Frontal cortex (tissue), 4 donors: ENCODE measurements around the gene USP13. TPM values are rescaled to one million over a fixed set of nuclear protein-coding genes. Genes with fewer than 3 reads are reported as not detected.

Experiments
- DNase-seq, 2 donors: peaks; one replicate each; pipeline ENCODE4 v3.0.0; 2012; ENCODE audit warnings: low spot score in 2 of 2
- FAIRE-seq: peaks from 2 replicates; lab custom pipeline; 2012; peaks lifted over from hg19 to GRCh38; lab: Jason Lieb, UNC
- total RNA-seq: library from RNA; depleted of rRNA; stranded (reverse); fragments of >200 nt; gene quantifications from one replicate; pipeline ENCODE4 v1.2.3, GENCODE V29; 2014
- donor health status: control.
- donor health status: control.
- donor health status: control.

The USP13 gene
- total RNA-seq, 1 donor from 2014 or later: 10.2 TPM

DNA sequence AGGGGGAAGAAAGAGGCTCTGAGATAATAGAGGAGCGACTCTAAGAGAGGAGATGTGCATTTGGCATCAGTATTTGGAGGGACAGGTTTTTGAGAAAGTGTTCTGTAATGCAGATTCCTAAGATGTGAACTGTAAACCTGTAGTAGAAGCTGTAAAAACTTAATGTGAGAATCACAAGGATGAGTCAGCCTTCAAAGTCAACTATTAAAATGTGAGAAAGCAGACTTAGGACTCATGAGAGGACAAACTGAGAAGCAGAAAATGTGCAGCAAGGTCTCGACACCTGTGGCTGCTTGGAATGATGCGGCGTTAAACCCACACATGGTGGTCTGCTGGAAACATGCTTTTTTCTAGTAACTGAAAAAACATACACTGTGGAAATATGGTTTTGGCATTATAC lies 36.0 kb downstream of the USP13 start:
- FAIRE-seq (no peak), DNase-seq (no peak)

DNA sequence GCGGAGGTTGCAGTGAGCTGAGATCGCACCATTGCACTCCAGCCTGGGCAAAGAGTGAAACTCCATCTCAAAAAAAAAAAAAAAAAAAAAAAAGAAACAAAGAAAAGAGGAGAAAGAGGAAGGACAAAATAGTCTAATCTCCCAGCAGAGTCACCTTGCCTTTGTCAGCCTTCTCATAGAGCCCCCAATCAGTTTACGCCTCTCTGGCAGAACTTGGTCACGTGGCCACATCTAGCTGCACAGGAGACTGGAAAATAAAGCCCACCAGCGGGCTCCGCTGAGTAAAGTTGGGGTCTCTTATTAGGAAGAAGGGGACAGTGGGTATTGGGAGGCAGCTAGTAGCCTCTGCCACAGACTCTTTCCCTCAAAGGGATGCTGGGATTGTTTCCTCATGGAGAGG lies 41.9 kb downstream of the USP13 start:
- no peak for DNase-seq
- FAIRE-seq: no peak

DNA sequence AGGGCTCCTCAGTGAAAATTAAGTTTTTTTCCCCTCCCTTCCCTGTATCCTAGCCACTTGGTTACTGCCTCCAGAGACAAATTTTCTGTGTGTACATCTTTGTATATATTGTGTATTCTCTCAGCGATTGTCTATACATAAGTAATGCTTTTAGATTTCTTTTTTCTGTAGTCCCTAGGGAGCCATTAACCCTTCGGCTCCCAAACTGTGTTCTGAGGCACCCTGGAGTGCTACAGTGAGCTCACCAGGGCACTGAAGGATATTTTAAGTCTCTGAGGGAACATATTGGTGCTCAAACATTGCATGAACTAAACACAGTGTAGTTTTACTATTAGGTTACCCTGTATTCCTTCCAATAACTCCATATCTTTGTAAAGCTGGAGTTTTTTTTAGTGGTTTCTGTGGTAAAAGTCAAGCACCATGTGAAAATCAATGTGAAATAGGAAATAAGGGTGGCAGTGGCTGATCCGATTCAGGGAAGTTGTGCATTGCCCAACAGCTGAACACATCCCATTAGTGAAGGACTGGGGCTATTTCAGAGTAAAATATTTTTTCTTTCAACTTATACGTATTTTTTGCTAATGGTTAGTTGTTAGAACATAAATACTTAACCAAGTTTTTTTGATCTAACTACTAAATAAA lies 43.0 kb downstream of the USP13 start:
- no peak for FAIRE-seq

DNA sequence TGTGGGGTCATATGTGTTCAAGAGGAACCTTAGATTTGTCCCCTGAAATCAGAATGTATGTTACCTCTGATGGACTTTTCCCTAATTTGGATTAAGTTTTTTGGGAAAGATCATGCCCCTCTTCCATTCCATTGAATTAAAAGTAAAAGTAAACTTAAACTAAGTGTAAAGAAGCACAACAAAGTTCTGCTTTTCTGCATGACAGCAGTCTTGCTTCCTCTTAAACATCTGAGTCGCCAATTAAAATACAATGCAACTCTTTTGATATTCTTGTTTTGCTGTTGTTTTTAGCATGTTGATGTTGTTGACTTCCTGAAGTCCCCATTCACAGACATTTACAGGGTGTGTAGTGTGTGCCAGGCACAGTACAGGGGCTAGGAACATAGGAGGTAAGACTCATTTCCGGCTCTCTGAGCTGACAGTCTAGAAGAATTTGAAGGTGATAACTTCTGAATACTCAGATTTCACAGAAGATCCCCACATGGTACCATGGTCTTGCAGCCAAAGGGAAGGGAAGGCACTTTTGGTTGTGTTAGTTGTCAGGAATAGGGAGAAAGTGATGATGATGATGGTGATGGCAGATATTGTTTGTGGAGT lies 45.0 kb downstream of the USP13 start:
- DNase-seq (no peak), FAIRE-seq (no peak)

More for the DNA sequence above, 43.0 kb downstream of the USP13 start:
- DNase-seq: no peak

DNA sequence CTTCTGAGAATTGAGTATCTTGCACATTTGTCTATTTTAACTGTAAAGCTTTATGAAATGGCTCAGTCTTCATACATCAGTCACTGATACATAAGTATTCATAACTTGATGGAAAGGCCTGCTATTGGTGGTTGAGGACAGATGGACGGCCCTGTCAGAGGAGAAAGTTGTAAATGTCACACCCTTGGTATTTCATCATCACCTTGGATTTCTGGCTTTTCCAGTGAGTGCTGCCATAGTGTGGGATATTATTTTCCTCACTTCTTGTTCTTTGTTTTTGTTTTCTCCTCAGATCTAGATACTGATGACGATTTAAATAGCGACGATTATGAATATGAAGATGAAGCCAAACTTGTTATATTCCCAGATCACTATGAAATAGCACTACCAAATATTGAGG lies 47.9 kb downstream of the USP13 start:
- FAIRE-seq: no peak

DNA sequence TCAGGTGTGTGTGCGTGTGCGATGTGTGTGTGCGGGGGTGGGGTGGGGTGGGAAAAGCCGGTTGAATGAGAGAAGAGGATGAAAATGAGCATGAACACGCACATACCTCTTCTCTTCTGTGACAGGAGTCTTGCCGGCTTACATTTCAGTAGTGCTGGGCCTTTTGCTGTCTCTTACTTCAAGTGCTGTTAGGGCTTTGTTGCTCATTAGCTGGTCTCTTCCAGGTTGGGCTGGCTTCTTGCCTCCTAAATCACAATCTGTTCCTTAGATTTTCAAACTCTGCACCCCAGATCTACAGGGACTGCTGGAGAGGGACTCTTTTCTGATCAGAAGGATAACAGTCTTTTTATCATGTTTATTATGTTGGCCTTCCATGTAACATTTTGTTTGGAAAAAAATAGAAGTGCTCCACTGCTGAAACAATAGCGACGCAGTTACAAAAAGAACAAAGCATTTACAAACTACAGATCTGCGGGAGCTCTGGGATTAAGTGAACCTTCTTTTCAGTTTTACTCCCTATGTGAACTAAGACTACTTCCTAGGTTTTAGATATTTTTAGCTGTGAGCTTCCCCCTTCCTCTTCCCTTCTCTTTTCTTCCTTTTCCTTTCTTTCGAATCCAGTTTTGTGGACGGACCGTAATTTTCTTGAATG lies 48.5 kb downstream of the USP13 start:
- FAIRE-seq: no peak
- DNase-seq: no peak

More for the DNA sequence above, 47.9 kb downstream of the USP13 start:
- DNase-seq: no peak

DNA sequence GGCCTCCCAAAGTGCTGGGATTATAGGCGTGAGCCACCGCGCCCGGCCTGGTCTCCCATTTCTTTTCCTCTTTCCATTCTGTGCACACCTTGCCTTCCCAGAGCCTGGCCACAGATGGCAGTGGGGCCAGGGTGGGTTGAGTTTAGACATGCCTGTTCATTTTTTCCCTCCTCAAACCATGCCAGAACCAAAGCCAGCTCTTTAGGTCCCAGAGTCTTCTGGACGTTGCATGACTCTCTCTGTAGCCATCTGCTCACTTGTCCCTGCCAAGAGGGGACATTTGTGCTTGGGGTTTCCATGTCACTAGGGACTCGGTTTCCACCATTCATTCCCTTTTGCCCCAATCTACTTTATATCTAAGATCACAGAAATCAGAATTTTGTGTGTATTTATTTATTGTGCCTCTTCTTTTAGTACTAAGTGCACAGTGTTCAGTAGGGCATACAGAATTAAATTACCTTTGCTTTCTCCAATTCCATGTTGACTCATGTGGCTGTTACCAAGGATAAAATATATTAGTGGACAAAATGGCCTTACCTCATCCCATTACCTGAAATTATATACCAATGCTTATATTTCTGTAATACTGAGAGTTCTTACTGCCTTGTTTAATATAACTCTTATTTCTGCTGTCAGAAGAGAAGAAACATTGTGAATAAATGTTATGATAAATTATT lies 49.6 kb downstream of the USP13 start:
- no peak for FAIRE-seq
- DNase-seq: no peak

DNA sequence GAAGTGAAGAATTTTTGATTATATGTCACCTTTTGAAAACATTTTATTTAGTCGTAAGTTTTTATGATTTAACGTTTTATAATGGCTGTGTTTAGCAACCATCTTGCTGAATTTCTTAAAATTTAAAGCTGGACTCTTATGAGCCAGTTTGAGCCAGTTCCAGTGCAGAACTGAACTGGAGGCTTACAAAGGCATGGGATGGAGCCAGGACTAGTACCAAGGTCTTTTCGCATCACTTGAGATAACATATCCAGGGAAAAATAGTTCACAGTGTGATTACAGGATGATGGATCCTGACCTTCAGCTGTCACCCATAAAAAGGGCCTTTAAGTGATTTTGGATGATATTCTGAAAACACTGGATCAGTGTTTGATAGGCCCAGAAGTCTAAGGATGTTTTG lies 51.0 kb downstream of the USP13 start:
- FAIRE-seq (no peak), DNase-seq (no peak)

DNA sequence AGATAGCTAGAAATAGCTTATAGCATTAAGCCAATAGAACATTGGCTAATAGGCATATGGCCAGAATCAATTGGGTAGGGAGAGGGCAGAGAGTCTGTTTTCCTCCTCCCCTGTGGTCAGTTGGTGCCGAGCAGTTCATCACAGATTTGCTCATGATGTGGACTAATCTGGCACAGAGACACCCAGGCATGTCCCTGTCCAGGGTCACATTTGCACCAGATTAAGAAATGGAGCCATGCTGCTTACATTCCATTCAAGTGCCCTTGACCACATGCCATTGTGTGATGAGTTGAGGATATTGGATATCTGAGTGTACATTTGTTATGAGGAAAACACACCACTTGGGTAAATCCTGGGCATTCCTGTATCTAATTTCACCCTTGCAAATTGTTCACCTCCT lies 53.4 kb downstream of the USP13 start:
- DNase-seq (no peak), FAIRE-seq (no peak)

DNA sequence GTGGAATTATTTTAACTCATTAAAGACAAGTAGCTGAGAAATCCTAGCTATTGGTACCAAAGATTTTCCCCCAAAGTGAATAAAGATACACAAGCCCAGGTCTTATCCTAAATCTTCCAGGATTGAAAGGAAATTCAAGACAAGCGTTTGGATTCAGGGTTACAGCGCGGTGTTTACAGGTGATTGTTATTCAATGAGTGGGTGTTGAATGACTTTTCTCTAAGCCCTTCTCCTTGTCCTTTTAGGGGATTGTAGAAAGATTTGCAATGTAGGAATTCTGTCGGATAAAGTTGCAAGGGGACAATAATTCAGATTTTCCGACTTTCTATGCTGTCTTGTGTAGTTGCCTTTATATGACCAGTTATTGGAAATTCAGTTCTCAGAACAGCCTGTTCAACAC lies 57.2 kb downstream of the USP13 start:
- FAIRE-seq: no peak
- no peak for DNase-seq

DNA sequence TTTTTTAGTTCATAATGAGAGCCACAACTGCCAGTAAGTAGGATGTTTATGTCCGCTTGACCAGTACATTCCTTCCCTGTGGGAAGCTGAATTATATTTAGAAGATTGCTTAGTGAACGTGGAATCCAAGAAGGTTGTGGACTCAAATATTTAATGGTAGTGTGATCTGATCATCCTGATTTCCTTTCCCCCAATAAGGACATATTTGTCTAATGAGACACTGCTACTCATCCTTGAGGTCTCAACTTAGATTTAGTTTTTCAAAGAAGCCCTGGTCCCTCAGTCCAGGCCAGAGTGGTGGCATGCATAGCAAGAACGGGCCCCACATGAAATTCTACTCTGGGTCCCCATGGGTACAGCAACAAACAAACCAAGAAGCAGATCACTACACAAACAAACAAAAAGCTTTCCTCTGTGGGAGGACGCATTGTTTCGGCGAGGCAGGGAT lies 60.8 kb downstream of the USP13 start:
- DNase-seq (no peak), FAIRE-seq (no peak)

DNA sequence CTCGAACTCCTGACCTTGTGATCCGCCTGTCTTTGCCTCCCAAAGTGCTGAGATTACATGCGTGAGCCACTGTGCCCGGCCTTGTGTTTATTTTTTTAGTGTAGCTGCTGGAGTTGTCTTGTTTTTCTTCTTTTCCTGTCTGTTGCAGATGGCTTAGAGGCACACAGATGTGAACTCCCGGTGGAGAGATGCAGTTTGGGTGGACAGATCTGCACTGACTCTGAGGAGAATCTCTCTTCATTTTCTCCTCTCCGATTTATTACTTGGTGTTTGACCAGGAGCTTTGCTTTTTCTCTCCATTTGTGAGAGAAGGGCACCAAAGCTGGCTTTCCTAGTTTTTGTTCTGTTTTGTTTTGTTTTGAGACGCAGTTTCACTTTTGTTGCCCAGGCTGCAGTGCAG lies 62.7 kb downstream of the USP13 start:
- FAIRE-seq: no peak
- DNase-seq: no peak

DNA sequence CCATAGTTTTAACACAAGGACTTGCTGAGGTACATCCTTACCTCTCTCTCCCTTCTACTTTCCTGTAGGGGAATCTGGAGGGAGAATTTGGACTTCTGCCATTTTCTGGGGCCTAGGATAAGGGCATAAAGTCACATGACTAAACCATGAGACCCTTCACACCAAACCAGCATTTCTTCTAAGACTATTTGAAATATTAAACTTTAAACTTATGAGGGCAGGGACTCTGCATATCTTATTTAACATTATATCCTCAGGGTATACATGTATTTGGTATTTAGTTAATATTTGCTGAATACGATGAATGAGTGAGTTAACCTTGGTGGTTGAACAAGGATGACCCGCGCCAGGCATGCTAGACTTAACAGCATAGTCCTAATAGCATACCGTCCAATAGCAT lies 63.4 kb downstream of the USP13 start:
- FAIRE-seq (no peak), DNase-seq (no peak)

DNA sequence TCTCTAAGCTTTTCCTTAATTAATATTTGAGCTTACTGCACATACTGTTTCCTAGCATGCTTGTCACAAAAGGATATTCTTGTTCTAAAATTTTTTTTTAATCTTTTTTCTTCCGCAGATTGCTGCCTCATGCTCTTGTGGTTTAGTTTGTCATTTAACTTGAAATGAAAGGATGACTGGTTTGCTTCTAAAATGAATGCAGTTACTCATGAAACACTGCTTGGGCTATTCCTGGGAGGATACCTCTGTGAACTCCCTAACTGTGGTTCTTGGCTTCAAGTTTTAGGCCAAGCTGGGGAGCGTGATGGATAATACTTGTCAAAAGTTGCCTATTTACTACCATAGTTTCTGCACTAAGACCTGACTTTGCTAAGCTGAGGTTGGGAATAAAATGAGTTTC lies 64.0 kb downstream of the USP13 start:
- FAIRE-seq (no peak), DNase-seq (no peak)

DNA sequence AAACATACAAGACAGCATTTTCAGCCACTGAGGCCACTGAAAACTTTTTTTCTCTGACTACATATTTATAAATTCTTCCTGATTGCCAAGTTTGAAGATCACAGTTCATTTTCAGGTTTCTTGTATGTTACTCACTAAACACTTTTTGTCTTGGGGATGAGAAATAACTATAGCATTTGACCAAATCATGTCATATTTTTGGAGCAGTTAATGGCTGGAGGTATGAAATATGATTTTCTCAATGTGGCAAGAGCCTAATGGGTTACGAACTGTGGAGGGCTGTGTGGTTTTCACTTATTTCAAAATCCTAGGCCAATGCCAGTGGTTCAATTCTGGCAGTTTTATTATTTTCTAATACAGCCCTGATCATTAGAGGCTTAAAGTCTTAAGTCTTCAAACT lies 64.4 kb downstream of the USP13 start:
- DNase-seq (no peak), FAIRE-seq (no peak)

DNA sequence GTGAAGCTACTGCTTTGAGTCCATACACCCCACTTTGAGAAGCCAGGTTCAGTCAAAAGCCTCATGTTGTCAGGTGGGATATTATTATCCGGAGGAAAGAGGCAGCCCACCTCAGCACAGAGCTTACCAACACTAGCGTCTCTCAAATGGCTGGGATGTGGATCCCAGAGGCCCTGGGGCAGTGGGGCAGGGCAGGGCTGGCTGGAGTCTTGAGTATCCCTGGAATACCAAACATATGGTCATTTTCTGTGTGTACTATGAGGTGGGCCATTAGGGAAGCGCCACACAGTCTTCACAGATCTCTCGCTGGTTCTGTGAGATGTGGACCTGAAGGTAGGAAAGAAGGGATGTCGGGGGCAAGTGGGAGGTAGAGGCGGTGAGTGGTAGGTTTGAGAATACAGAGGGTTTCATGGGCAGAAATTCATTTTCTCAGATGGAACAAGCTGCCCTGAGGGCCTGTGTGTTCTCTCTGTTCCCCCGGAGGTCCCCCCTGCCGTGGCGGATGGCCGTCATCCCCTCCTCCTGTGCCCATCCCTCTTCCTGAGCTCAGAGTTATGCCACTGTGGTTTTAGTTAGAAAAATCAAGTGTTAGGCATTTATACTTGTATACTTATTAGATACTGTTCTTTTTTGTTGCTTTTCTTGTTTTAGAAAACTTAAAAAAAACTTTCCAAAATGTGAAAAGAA lies 66.4 kb downstream of the USP13 start:
- no peak for FAIRE-seq
- DNase-seq: no peak

DNA sequence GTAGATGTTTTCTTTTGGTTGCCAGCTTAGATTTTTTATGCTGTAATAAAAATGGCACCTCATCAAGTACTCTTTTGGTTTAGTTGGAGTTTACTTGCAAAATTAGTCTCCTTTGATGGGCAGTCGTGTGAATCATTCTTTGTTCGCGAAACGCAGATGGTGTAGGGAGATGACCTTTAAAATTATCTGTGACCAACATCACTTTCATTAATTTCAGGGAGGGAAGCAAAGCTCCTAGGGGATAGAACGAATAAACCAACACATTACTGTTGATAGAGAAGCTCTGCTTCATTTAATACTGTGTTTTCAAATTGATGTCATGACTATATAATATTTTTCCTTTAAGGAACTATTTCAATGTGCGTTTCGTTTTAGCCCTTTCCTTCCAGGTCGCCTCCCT lies 67.4 kb downstream of the USP13 start:
- DNase-seq (no peak), FAIRE-seq (no peak)

DNA sequence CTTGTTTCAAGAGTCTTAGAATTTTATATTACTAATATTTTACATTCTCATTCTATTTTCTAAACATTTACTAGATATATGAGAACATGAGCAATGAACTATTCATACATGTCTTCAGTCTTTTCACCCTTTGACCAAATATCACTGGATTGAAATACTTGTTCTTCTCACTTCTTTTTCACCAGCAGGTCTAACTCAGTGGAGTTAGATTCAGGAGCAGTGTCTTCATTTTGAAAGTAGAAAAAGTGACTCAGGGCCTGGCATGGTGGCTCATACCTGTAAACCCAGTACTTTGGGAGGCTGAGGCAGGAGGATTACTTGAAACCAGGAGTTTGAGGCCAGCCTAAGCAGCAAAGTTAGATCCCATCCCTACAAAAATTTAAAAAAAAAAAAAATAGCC lies 70.8 kb downstream of the USP13 start:
- no peak for FAIRE-seq
- no peak for DNase-seq

DNA sequence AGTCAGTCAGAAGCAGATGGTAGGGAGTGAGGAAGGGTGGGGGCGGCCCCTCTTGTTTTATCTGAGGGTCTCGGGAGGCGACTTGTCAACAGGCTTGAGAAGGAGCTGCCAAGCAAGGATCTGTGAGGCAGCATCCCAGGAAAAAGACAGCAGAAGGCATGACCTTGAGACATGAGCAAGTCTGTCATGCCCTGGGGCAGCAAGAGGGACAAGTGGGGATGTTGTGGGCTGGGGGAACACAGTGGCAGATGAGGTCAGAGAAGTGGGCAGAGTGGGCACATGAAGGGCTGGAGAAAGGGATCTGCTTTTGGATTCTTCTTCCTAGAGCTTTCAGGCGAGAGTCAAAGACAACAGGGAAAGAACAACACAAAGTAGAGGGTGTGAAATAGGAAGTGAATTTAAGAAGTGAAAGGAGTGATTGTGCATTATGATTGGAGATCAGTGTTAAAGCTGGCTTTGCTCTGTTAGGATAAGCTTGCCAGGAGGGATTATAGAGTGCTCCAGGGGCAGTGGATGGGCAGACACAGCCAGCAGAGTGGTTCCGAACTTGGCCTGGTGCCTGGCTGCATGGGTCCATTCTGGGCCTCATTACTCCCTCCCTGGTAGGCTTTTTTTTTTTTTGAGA lies 73.3 kb downstream of the USP13 start:
- FAIRE-seq (no peak), DNase-seq (no peak)

DNA sequence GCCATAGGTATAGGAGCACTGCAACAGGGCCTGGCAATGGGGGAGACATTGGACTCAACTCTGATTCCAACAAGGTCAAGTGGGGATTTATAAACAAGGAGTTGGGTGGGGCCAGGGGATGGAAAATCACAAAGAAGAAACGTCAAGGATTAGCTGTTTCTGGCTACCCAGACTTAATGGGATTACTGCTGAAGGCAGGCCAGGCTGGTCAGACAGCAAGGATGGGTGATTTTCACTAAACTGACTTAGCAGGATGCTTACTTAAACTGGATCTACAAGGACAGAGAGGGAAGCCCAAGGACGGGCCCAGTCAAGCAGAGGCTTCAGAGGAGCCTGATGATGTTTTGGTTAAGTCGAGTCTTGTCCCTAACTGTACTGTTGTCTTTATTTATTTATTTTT lies 76.2 kb downstream of the USP13 start:
- DNase-seq (no peak), FAIRE-seq (no peak)
